ENCODE measurements around the gene IYD.

GRCh38 chr6:150435360-150435759 is 66.5 kb downstream of the IYD start:
- TF ChIP-seq CTCF (IDR thresholded peaks at IDR 0.05) (no peak), POLR2A (IDR thresholded peaks at IDR 0.05) (no peak)
